Activated CD4-positive, alpha-beta T cell treated with anti-CD3 and anti-CD28 coated beads, Interleukin-2, amount 50 U/mL, for 48 hours (primary cell): ENCODE data around the gene ATP8A2.
"Not testable (repeated sequence)": the region's sequence is repeated elsewhere in the genome, so short reads cannot be mapped to it uniquely, and the experiment has no call there.

Source experiments
- DNase-seq, 2 experiments: peaks; one replicate each; pipeline ENCODE4 v3.0.0-alpha.2; 2020

Gene ATP8A2

DNA sequence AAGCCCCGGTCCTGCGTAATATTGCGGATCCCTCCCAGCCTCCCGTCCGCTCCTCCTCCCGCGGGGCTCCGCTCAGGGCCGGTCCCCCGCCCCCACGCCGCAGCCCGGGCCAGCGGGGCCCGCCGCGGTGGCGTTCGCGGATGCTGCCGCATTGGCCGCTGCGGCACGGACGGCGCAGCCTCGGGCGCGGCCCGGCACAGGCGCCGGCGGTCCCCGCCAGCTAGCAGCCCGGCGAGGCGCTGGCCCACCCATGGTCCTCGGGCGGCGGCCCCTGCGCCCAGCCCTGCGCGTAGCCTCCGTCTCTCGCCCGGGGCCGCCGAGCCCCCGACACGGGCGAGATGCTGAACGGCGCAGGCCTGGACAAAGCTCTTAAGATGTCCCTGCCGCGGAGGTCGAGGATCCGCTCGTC is at the start of gene ATP8A2:
ATP8A2 (plus strand) TSS at position 100 of the 409 bp plus-strand sequence; CDS start at position 339, 239 bp downstream.
- DNase-seq, result no peak

DNA sequence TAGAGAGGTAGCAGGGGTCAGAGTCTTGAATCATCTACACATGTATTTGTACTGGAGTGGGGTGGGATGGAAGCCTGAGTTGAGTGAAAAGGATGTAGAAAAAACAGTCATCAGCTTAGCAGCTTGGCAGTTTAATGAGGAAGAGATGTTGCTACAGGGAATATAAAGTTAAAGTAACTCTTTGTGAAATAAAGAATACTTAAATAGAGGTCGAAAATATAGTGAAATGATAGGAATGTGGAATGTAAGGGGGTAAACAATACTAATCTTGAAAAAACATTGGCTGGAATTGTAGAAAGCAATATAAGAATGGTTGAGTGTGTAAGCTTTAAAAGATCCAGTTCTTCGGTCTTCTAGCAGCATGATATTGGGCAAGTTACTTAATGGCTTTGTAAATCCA is 47.7 kb upstream of the ATP8A2 start:
- no peak for DNase-seq

DNA sequence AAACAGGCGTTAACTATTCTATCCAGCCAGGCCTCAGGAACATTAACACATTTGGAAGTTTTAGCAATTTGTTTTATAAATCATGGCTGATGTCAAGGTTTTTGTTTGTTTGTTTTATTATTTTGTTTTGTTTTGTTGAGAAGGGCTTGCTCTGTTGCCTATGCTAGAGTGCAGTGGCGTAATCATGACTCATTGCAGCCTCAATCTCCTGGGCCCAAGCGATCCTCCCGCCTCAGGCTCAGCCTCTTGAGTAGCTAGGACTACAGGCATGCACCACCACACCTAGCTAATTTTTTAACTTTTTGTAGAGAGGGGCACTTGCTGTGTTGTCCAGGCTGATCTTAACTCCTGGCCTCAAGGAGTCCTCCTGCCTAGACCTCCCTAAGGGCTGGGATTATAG is 42.1 kb upstream of the ATP8A2 start:
- DNase-seq, result no peak

DNA sequence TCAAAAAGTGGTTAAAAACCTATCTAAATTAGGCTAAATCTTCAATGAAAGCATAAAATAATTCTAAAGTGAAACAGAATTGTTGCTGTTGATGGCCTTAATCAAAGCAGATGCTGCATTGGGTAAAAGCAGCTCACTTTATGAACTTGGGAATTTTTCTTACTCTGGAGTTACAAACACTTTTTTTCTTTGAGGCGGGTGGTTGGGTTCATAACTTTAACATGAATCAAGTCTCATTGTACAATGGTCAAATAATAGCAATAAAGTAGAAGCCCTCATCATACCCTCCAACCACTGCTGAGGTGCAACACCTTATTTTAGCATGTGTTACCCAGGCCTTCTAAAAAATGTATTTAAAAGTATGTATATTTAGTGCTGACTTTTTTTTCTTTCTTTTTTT is 41.2 kb upstream of the ATP8A2 start:
- no peak for DNase-seq

DNA sequence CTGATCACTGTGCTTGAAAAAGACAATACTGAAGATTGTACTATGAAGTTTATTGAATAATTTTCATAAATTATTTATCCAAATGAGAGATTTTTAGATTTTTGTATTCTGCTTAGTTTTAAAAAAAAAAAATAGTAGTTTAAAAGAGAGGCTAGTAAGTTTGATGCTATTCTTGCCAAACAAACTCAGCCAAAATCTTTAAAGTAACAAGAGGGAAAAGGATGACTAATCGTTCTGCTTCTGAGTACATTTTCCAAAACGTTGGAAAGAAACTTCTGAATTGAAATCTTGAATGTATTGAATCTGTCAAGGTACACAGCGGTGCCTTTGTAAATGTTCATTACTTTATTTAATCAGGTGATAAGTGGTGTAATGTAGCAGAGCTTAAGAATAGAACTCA is 35.9 kb upstream of the ATP8A2 start:
- DNase-seq, result no peak

DNA sequence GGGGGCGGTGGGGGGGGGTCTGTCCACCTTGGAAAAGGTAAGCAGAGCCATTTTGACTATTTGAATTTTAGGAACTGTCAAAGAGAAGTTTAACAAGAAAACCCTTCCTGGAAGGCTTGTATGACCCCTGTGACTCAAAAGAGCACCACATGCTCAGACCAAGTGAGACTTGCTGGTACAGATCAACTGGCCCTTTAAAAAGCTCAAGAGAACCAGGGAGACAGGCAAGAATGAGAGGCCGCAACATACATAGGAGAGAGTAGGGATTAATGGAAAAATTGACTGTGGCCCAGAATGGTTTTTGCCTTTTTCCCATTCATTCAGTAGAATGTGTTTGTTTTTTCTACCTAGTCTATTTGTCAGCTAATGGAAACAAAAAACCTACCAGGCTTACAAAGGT is 26.2 kb upstream of the ATP8A2 start:
- DNase-seq, result no peak

DNA sequence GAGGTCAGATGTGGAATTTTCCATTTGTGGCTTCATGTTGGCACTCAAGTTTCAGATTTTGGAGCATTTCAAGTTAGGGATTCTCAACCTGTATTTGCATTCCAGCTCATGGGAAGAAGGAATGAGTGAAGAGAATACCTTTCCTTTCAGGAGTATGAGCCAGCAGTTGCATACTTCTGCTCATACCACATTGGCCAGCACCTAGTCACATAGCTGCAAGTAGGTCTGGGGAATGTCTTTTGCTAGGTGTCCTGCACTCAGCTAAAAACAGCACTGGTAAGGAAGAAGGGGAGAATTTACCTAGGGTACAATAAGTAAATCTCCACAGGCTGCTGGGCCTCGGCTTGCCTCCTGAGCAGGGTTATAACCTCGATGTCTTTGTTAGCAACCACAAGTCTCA is 24.6 kb upstream of the ATP8A2 start:
- DNase-seq, result no peak

DNA sequence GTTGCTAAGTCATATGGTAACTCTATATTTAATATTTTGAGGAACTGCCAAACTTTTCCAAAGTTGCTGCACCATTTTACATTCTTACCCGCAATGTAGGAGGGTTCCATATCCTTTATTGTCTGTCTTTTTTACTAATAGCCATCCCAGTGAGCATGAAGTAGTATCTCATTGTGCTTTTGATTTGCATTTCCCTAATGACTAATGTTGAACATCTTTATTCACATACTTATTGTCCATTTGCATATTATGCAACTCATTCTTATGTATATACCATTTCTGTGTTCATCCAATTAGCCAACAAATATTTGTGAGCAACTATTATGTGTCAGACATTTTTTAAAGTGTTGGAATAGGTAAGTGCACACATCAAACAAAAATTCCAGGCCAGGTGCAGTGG is 20.4 kb upstream of the ATP8A2 start:
- DNase-seq, result no peak

DNA sequence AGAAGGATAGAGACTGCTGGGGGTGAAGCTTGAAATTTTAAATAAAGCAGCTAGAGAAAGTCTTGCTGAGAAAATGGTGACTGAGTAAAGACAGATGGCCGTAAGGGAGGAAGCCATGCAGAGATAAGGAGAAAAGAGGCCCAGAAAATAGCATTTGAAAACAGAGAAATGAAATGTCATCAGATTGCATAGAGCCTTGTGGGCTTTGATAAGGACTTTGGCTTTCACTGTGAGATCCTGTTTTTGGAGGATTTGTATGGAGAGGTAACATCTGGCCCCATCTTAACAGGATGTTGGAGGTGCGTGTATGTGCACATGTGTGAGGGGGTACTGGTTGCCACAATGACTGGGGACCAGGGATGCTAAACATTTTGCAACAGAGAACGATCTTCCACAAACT is 19.5 kb upstream of the ATP8A2 start:
- no peak for DNase-seq

DNA sequence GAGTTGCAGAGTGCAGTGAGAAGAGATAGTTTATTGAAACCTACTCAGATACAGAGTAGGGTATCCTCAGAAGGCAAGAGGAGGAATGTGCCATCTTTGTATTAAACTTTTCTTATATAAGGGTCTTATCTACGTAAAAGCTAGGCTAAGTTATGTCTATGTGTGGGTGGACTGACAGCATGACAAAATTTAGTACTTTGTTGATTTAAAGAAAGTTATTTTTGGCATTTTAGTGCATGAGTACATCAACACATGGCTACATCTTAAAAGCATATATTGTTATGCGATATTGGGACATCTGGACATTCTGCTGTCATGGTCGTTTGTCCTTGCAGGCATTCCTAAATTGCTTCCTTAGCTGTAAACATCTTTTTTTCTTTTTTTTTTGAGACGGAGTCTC is 19.0 kb upstream of the ATP8A2 start:
- no peak for DNase-seq

DNA sequence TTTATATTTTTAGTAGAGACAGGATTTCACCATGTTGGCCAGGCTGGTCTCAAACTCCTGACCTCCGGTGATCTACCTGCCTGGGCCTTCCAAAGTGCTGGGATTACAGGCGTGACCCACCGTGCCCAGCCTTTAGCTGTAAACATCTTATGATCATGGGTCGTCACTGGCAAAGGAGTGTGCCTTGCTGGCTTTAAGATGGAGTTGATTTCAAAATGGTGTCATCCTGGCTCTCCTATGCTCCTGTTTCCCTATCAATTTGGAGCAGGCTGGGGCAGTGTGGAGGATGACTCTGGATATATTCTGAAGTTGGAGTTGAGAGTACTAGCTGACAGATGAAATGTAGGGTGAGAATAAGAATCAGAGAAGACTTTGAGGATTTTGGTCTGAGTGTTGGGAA is 18.4 kb upstream of the ATP8A2 start:
- no peak for DNase-seq

DNA sequence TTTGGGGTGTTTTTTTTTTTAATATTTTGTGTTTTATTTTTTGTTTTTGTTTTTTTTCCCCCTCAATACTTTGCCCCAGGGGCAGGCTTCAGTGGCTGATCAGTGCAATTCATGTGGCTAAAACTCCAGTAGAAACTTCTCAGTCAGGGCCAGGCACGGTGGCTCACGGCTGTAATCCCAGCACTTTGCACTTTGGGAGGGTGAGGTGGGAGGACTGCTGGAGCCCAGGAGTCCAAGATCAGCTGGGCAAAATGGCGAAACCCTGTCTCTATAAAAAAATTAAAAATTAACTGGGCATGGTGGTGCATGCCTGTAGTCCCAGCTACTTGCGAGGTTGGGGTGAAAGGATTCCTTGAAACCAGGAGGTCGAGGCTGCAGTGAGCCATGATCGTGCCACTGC is 17.4 kb upstream of the ATP8A2 start:
- no peak for DNase-seq

DNA sequence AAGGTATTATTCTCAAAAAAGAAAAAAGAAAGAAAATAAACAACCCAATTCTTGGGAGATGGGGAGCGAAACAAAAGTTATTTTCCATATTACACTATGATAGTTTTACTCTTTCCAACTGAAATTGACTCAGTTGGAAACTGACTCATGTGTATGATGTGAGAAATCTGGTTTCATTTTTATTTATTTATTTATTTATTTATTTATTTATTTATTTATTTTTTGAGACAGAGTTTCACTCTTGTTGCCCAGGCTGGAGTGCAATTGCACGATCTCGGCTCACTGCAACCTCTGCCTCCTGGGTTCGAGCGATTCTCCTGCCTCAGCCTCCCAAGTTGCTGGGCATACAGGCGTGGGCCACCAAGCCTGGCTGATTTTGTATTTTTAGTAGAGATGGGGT is 11.3 kb upstream of the ATP8A2 start:
- DNase-seq, result not testable (repeated sequence)

DNA sequence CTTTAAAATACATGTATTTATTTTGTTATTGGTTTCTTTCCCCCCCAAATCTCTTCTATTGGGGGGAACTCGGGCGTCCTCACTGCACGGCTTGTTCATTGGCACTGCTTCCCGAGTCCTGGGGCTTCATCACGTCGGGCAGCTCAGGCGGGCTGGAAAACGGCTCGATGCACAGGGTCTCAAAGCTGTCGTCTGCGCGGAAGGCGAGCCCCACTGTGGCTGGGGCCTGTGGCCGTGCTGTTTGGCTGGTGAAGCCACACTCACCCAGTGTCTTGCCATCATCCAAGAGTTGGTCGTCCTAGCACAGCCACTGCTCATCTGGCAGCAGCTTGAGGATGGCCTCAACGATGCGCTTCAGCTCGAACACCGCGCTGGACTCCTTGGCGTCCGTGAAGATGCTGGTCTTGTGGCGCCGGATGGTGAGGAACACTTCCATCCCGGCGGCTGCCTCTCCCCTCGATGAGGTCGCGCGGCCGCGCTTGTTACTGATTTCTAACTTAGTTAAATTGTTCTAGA is 6.0 kb upstream of the ATP8A2 start:
- DNase-seq, result no peak

DNA sequence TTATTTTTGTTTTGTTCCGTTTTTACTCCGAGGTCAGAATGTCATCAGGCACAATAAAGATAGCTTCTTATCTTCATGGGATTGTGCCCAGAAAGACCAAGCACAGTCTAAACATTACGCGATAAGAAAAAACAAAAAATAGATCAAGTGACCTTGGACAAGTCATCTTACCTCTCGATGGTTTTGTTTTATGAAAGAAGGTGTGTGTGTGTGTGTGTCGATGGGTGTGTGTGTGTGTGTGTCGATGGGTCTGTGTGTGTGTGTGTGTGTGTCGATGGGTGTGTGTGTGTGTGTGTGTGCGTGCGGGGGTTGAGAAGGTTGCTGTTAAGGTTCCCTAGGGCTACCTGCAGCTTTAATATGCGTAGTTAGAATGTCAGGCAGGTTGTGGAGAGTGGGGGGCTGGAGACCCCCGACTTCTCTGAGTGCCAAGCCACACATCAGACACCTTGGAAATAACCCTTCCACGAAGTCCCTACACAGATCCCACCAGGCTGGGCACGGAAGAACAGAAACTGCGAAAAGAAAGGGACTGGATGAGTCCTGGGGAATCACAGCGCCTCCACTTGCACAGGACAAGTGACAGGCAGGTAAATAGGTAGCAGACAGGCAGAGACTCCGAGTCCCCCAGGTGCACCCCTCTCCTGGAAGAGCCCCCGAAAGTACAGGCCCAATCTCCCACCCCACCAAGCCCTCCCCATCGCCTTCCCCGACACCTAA is 458 bp upstream of the ATP8A2 start:
- DNase-seq, result no peak

DNA sequence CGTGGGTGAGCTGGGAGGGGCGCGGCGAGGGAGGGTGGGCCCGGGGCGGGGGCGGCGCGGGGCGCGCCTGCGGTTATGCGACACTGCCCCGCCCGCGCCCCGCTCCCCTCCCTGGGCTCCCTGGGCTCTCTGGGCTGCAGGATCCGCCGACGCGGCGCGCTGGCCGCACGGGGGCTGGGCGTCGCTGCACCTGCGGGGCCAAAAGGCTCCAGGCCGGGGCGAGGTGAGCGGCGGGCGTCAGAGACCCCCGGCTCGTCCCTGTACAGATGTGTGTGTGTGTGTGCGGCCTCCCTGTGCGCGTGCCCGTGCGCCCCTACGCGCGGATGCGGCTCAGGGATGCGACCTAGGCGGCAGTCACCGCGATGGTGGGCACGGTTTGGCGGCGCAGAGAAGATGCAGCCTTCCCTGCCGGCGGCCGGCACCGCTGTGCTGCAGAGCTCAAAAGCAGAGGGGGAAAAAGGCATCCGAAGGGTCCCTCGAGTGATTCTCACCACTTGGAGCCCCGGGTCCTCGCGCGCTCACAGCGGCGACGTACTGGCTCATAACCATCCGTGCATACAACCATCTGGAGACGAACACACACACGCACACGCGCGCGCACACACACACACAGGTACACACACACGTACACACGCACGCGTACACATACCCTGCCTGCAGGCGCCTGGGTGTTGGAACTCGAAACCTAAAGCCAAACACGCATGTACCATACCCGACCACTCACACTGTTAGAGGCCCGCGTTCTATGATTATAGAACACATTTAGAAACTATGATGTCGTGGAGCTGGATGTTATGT is 709 bp downstream of the ATP8A2 start:
- DNase-seq, result no peak

DNA sequence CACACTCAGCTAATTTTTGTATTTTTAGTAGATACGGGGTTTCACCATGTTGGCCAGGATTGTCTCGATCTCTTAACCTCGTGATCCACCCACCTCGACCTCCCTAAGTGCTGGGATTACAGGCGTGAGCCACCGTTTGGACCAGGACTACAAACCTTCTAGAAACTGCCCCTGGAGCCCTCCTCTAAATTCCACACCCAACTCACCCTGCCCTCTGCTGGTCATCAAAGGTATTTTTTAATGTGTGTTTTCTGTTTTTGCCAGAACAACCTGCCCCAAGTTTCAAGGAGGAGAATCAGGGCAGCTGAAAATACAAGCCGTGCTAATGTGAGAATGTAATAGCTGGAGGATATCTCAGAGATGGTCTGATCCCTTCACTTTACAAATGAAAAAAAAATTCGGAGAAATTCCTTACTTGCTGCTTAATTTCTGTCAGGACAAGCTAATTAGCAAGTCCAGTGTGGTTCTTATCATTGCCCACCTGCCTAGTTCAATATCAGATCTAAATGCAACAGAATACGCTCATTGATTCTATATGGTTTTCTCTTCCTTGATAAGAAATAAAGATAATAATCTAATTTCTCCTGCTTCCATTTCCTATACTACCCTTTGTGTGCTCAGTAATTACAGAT is 4.1 kb downstream of the ATP8A2 start:
- DNase-seq, result peak in 1 of 2 experiments; percentile 18

DNA sequence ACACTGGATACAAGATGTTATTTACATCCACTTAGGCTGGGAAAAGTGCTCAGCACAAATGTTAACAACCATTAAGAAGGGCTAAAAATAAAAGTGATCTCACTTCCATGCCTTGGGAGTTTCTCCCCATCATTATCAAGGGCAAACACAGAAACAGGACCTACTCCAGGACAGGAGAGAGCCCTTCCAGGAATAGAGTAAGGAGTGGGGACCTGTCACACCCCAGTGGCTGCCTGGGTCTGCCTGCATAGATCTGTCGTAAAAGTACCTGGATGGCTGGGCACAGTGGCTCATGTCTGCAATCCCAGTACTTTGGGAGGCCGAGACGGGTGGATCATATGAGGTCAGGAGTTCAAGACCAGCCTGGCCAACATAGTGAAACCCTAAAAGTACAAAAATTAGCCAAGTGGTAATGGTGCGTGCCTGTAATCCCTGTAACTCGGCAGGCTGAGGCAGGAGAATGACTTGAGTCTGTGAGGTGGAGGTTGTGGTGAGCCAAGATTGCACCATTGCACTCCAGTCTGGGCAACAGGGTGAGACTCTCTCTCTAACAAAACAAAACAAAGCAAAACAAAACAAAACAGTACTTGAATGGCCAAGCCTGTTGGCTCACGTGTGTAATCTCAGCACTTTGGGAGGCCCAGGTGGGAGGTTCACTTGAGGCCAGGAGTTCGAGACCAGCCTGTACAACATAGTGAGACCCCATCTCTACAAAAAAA is 5.6 kb downstream of the ATP8A2 start:
- no peak for DNase-seq

DNA sequence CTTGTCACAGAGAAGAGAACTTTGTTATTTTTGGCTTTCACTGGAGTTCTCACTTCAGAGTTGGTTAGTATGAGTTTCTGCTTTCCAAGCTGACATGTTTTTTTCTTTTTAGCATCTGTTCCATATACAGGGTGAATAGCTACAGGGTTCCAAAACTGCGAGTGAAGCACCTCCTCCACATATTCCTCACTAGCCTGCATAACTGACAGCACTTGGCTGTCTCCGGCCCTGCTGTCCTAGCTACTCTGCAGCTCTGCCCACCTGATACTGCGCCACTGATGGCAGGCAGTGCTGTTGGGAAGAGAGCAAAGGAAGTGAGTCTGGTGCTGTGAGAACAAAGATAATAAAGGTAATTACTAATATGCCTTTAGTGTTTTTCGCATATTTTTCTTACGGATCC is 6.8 kb downstream of the ATP8A2 start:
- no peak for DNase-seq

DNA sequence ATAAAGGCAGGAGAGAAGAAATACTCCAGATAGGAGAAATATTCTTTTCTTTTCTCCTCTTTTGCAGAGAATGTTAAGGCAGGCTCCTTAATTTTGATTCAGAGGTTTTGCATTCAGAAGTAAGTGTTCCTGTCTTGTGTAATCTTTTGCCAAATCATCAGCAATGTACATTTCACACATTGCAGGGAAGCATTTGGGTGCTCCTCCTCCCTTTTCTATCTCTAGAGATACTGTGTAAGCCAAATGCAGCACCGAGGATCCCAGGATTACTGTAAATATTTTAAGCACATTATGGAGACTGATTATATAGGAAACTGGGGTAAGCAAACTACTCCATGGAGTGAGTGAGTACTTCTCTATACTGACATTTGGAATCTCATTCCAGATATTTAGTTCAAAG is 7.2 kb downstream of the ATP8A2 start:
- no peak for DNase-seq

DNA sequence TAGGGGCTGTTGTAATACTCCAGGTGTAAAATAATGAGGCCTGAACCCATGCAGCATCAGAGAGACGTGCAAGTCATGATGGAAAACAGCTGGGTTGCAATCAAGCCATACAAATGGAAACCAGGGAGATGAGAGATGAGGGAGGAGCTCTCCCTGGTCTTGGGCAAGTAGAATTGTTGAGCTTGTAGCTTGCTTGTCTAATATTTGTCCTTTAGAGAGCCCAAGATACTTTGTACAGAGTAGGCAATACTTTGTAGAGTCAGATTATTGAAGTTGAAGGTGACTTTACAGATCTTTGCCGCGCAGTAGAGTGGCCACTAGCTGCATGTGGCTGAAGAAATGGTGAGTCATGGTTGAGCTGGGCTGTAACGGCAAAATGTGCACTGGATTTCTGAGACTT is 8.3 kb downstream of the ATP8A2 start:
- DNase-seq, result no peak

DNA sequence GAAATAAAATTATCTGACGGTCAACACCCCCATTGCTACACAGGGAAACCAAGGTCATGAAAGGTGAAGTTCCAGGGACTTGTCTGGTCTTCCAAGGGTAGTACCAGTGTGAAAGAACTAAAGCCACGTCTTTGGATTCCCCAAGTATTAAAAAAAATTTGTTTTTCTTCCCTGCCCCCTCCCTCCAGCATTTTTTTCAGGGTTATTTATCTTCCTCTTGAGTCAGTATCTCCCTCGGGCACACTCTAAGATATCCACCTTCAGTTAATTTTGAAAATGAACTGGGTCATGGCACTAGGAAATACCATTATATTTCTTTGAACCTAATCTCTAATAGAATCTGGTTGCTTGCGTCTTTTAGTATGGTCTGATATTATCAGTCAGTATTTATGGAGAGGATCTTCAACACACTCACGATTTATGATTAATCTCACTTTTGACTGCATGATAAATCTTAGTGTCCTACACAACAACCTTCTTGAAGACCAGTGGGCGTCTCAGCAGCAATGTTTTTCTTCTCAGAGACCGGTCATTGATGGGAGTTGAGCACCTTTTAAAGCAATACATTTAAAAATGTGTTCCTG is 9.1 kb downstream of the ATP8A2 start:
- no peak for DNase-seq
